H1 (cell line): ENCODE results near the gene HADH. TPM values are rescaled to one million over a fixed set of nuclear protein-coding genes. Genes with fewer than 3 reads are reported as not detected.

ENCODE experiments used
- CTCF ChIA-PET: fragments of 300-600 bp; sonication (Branson Sonifier 250); formaldehyde crosslinking; loops from one replicate; lab custom pipeline; 2021; ENCODE audit not compliant: partially characterized antibody; lab: Charles Lee
- POLR2A ChIA-PET: fragments of 300-600 bp; sonication (Branson Sonifier 250); formaldehyde crosslinking; loops from one replicate; lab custom pipeline; 2021; ENCODE audit warnings: inconsistent platforms; ENCODE audit not compliant: partially characterized antibody; lab: Charles Lee
- DNase-seq, 2 experiments: peaks; one replicate each; pipeline versions ENCODE4 v3.0.0 to v3.0.0-alpha.2; 2010 to 2022; ENCODE audit warnings: low spot score in 2 of 2, low read depth in 1 of 2, mixed read lengths in 1 of 2
- FAIRE-seq: peaks from 2 replicates; lab custom pipeline; 2011; peaks lifted over from hg19 to GRCh38; lab: Jason Lieb, UNC
- H2AFZ ChIP-seq: 2 replicates; pipeline ENCODE4 v1.8.1; 2012; ENCODE audit warnings: low read length, inconsistent platforms
- H2AK5ac ChIP-seq: 2 replicates; pipeline ENCODE4 v1.6.1; 2013; ENCODE audit warnings: low read depth, low read length
- H2BK120ac ChIP-seq: replicated peaks from 2 replicates; pipeline ENCODE3; 2013; ENCODE audit warnings: low read depth, low read length, inconsistent platforms
- H2BK12ac ChIP-seq: 2 replicates; pipeline ENCODE4 v1.6.1; 2013; ENCODE audit warnings: low read depth, low read length
- H2BK15ac ChIP-seq: 2 replicates; pipeline ENCODE4 v1.6.1; 2013; ENCODE audit warnings: low read length
- H2BK20ac ChIP-seq: 2 replicates; pipeline ENCODE4 v1.6.1; 2013; ENCODE audit warnings: low read length
- H2BK5ac ChIP-seq: 2 replicates; pipeline ENCODE4 v1.6.1; 2013; ENCODE audit warnings: low read depth, low read length
- H3K14ac ChIP-seq: 2 replicates; pipeline ENCODE4 v1.6.1; 2013; ENCODE audit warnings: inconsistent platforms; ENCODE audit not compliant: insufficient read length
- H3K18ac ChIP-seq: 2 replicates; pipeline ENCODE4 v1.6.1; 2013; ENCODE audit warnings: low read length; ENCODE audit errors: extremely low read depth
- H3K23ac ChIP-seq: 2 replicates; pipeline ENCODE4 v1.6.1; 2013; ENCODE audit warnings: inconsistent platforms; ENCODE audit not compliant: insufficient read length
- H3K23me2 ChIP-seq: 2 replicates; pipeline ENCODE4 v1.6.1; 2013; ENCODE audit warnings: low read depth, low read length
- H3K27ac ChIP-seq: 2 replicates; pipeline ENCODE4 v1.6.1; 2011; ENCODE audit warnings: low read depth, low read length, inconsistent platforms
- H3K27me3 ChIP-seq, 4 experiments: replicated peaks in 1 of 4; 1 replicate in 1 of 4; 2 replicates in 3 of 4; pipeline versions ENCODE4 v1.6.1 to v1.8.1; 2011 to 2013; ENCODE audit warnings: low read length in 3 of 4, mild to moderate bottlenecking in 3 of 4, inconsistent platforms in 2 of 4, mixed read lengths in 2 of 4, moderate library complexity in 1 of 4; ENCODE audit not compliant: control insufficient read depth in 3 of 4, insufficient read depth in 3 of 4; ENCODE audit errors: extremely low read depth in 1 of 4
- H3K36me3 ChIP-seq, 4 experiments: 2 replicates each; pipeline versions ENCODE4 v1.6.1 to v1.8.1; 2011 to 2013; ENCODE audit warnings: mild to moderate bottlenecking in 4 of 4, low read length in 3 of 4, moderate library complexity in 2 of 4, control low read depth in 1 of 4, inconsistent platforms in 1 of 4; ENCODE audit not compliant: insufficient read depth in 4 of 4, control insufficient read depth in 2 of 4
- H3K4ac ChIP-seq: replicated peaks from 2 replicates; pipeline ENCODE3; 2013; ENCODE audit warnings: low read length, low read depth, mixed read lengths, inconsistent platforms; ENCODE audit not compliant: insufficient read length
- H3K4me1 ChIP-seq, 4 experiments: replicated peaks in 1 of 4; 1 replicate in 1 of 4; 2 replicates in 3 of 4; pipeline versions ENCODE4 v1.6.1 to v1.8.1; 2011 to 2013; ENCODE audit warnings: low read length in 3 of 4, inconsistent platforms in 2 of 4, mixed read lengths in 1 of 4; ENCODE audit not compliant: insufficient read depth in 4 of 4, control insufficient read depth in 3 of 4
- H3K4me2 ChIP-seq, 2 experiments: 2 replicates each; pipeline versions ENCODE4 v1.6.1 to v1.8.1; 2011 to 2013; ENCODE audit warnings: low read depth in 2 of 2, low read length in 2 of 2, control low read depth in 1 of 2, inconsistent platforms in 1 of 2, mild to moderate bottlenecking in 1 of 2; ENCODE audit not compliant: insufficient read depth in 1 of 2
- H3K4me3 ChIP-seq, 4 experiments: fragments of 200-600, 300-600 bp in 1 of 4; sonication (generic), shearing (Covaris generic), sonication (Bioruptor Twin) in 1 of 4; 2 replicates each; pipeline versions ENCODE4 v1.5.1 to v1.8.1; 2011 to 2016; ENCODE audit warnings: low read length in 4 of 4, low read depth in 3 of 4, control low read depth in 2 of 4, inconsistent platforms in 2 of 4, mild to moderate bottlenecking in 2 of 4, mixed read lengths in 1 of 4, moderate library complexity in 1 of 4; ENCODE audit not compliant: insufficient read depth in 2 of 4; ENCODE audit errors: extremely low read depth in 1 of 4
- H3K56ac ChIP-seq: replicated peaks from 2 replicates; pipeline ENCODE3; 2013; ENCODE audit warnings: low read depth, mild to moderate bottlenecking, mixed read lengths, low read length, inconsistent platforms; ENCODE audit not compliant: insufficient read length
- H3K79me1 ChIP-seq: 2 replicates; pipeline ENCODE4 v1.6.1; 2013; ENCODE audit warnings: low read depth, low read length, control low read depth
- H3K79me2 ChIP-seq, 2 experiments: 2 replicates each; pipeline versions ENCODE4 v1.6.1 to v1.8.1; 2012 to 2013; ENCODE audit warnings: low read length in 2 of 2, mild to moderate bottlenecking in 2 of 2, inconsistent platforms in 1 of 2; ENCODE audit not compliant: insufficient read depth in 2 of 2, control insufficient read depth in 1 of 2
- H3K9ac ChIP-seq, 4 experiments: replicated peaks in 1 of 4; 1 replicate in 1 of 4; 2 replicates in 3 of 4; pipeline versions ENCODE4 v1.6.1 to v1.8.1; 2011 to 2013; ENCODE audit warnings: low read depth in 3 of 4, low read length in 3 of 4, control low read depth in 2 of 4, mild to moderate bottlenecking in 2 of 4, moderate library complexity in 2 of 4, inconsistent platforms in 1 of 4; ENCODE audit errors: extremely low read depth in 1 of 4
- H3K9me3 ChIP-seq, 2 experiments: 2 replicates each; pipeline versions ENCODE4 v1.6.1 to v1.8.1; 2012 to 2013; ENCODE audit warnings: mild to moderate bottlenecking in 2 of 2, moderate library complexity in 2 of 2, control low read depth in 1 of 2, inconsistent platforms in 1 of 2, low read depth in 1 of 2, low read length in 1 of 2, mixed read lengths in 1 of 2; ENCODE audit not compliant: insufficient read depth in 2 of 2
- H4K20me1 ChIP-seq, 2 experiments: replicated peaks in 1 of 2; 2 replicates each; pipeline versions ENCODE3 to v1.8.1; 2011 to 2013; ENCODE audit warnings: inconsistent platforms in 2 of 2, low read length in 2 of 2, mild to moderate bottlenecking in 1 of 2; ENCODE audit not compliant: insufficient read depth in 2 of 2, control insufficient read depth in 1 of 2
- H4K5ac ChIP-seq: 2 replicates; pipeline ENCODE4 v1.6.1; 2013; ENCODE audit warnings: low read length, low read depth, mixed read lengths, inconsistent platforms; ENCODE audit not compliant: insufficient read length
- H4K8ac ChIP-seq: 2 replicates; pipeline ENCODE4 v1.8.0; 2013; ENCODE audit warnings: mild to moderate bottlenecking, moderate library complexity, low read length, inconsistent platforms; ENCODE audit not compliant: insufficient read depth; ENCODE audit errors: extremely low read depth
- H4K91ac ChIP-seq: replicated peaks from 2 replicates; pipeline ENCODE3; 2013; ENCODE audit warnings: low read length, mixed read lengths, inconsistent platforms; ENCODE audit not compliant: insufficient read length
- GABPA ChIP-seq: IDR thresholded peaks from 2 replicates; pipeline ENCODE4 v1.6.1; 2011; ENCODE audit warnings: mild to moderate bottlenecking, low read length, moderate library complexity, borderline replicate concordance; ENCODE audit not compliant: insufficient read depth
- WGBS, 2 experiments: shearing (Covaris generic) in 1 of 2; methylation state at CpG; one replicate each; pipeline versions ENCODE4 v1.1.6 to v1.1.7; 2013 to 2015; ENCODE audit warnings: low lambda C conversion rate in 2 of 2, mixed read lengths in 2 of 2, inconsistent platforms in 1 of 2, low coverage in 1 of 2, missing lambda C conversion rate in 1 of 2; ENCODE audit not compliant: insufficient replicate concordance in 2 of 2, insufficient coverage in 1 of 2, insufficient read length in 1 of 2; ENCODE audit errors: extremely low coverage in 1 of 2, missing lambda C conversion rate in 1 of 2; 5-methylcytosine and 5-hydroxymethylcytosine counted together
- polyA plus RNA-seq, 7 experiments: library from polyadenylated mRNA; depleted of rRNA in 3 of 7; stranded (reverse) in 5 of 7; unstranded in 2 of 7; fragments of >200 nt in 5 of 7; fragments of 200-250 nt in 2 of 7; gene quantifications; 1 replicate in 5 of 7; 2 replicates in 1 of 7; 4 replicates in 1 of 7; pipeline versions ENCODE4 v1.2.1 to v1.2.3, GENCODE V29; 2011 to 2013; ENCODE audit warnings: missing spikeins in 2 of 7, mixed read lengths in 2 of 7
- total RNA-seq: library from RNA; stranded (reverse); fragmentation: NEBNext Ultra II Directional; extraction: Animal tissue kit (Norgen Biotek cat#: 25700); gene quantifications from 2 replicates; pipeline ENCODE4 v1.2.1, GENCODE V29; 2021

The HADH gene
- total and polyA plus RNA-seq, 2 of the 8 experiments (the other 6 are each of a cell fraction or from before 2014, with no cell fraction given): 47.5 to 54.4 TPM

DNA sequence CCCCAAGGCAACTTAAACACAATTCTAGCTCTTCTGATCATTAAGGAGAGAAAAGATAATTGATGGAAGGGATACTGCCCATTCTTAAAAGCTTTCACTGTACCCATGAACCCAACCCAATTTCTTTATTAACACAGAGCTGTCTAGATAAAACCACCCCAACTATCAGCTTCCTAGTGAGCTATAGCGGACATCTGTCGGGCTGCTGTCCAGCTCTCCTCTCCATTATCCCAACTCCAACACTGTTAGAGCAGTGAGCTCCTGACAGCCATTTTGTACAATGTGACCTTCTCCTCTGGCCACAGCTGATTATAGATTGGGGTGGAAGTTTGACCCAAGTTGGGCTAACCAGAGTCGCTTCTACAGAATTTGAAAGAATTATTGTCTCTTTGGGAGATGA is 66.1 kb downstream of the HADH start:
- Histone ChIP-seq H4K8ac (no peak overlapping the region), H3K36me3 (no peaks in the 10 kb centered on the region), H3K27me3 (no peaks in the 10 kb centered on the region), H3K23me2 (no peaks in the 10 kb centered on the region), H2BK15ac (no peak overlapping the region), H3K9me3 (no peaks in the 10 kb centered on the region), H3K9ac (no peak overlapping the region), H3K4ac (no peak overlapping the region), H4K20me1 (no peaks in the 10 kb centered on the region), H3K56ac (no peak overlapping the region), H2BK20ac (no peak overlapping the region), H2BK120ac (no peak overlapping the region), H3K23ac (no peak overlapping the region), H3K4me1 (no peaks in the 10 kb centered on the region; a peak in 2 of 7 replicates), H3K14ac (no peak overlapping the region), H2BK5ac (no peak overlapping the region), H2AK5ac (no peak overlapping the region), H4K5ac (no peak overlapping the region), H2AFZ (no peak overlapping the region), H3K79me1 (no peaks in the 10 kb centered on the region), H4K91ac (no peak overlapping the region), H3K18ac (no peak overlapping the region), H3K4me3 (no peak overlapping the region), H3K79me2 (no peaks in the 10 kb centered on the region), H3K27ac (no peak overlapping the region), H2BK12ac (no peak overlapping the region), H3K4me2 (no peak overlapping the region)
- ChIA-PET POLR2A (no interaction called here), CTCF (interaction anchor here (0.5 to 2.0 kb wide), 5 partner anchors 12 to 581 kb away, joined by 3 to 7 read pairs (median 4); no protein-coding TSS in a partner anchor)
- WGBS, 2 experiments: 91% methylated on average over 3 of the region's 3 CpGs; no CpG with 5 or more reads in 1 of the 2 experiments
- DNase-seq (no peak), FAIRE-seq (no peak)
- no peak for TF ChIP-seq GABPA
